Measurements from ENCODE around the gene FIGNL2. TPM values are rescaled to one million over a fixed set of nuclear protein-coding genes. Genes with fewer than 3 reads are reported as not detected.

FIGNL2 gene
- total and polyA plus RNA-seq, 8 donors, result 0.58 to 2.3 (median 1.6) TPM

- Histone ChIP-seq H3K27me3 (peaks cover 4 to 53% of the 10 kb centered on the region in 2 donors), H3K9me3 (no peaks in the 10 kb centered on the region), H3K4me1 (no peaks in the 10 kb centered on the region), H3K36me3 (no peaks in the 10 kb centered on the region), H3K4me3 (no peak overlapping the region), H3K27ac (no peak overlapping the region)
- DNase-seq, result no peak
- ATAC-seq, result no peak
- intact Hi-C loops (cut with DNase I), result no loop called here
- no peak for TF ChIP-seq CTCF (IDR thresholded peaks at IDR 0.05)
Measured at GRCh38 chr12:51839310-51839947, 9.1 kb downstream of the FIGNL2 start.

- DNase-seq (no peak), ATAC-seq (no peak)
- TF ChIP-seq CTCF (IDR thresholded peaks at IDR 0.05), result no peak
- H3K4me1 ChIP-seq, result no peaks in the 10 kb centered on the region
- no peak overlapping the region for H3K27ac ChIP-seq
- peaks cover 0 to 55% of the 10 kb centered on the region in 2 donors for H3K27me3 ChIP-seq
- intact Hi-C loops (cut with DNase I), result no loop called here
- H3K36me3 ChIP-seq, result no peaks in the 10 kb centered on the region
- no peak overlapping the region for H3K4me3 ChIP-seq
- no peaks in the 10 kb centered on the region for H3K9me3 ChIP-seq
Measured at GRCh38 chr12:51838762-51839161, 9.8 kb downstream of the FIGNL2 start.

GRCh38 chr12:51838036-51838435, 10.5 kb downstream of the FIGNL2 start:
- peaks cover 0 to 55% of the 10 kb centered on the region in 2 donors for H3K27me3 ChIP-seq
- H3K27ac ChIP-seq, result no peak overlapping the region
- no peak overlapping the region for H3K4me3 ChIP-seq
- no peaks in the 10 kb centered on the region for H3K9me3 ChIP-seq
- TF ChIP-seq CTCF (IDR thresholded peaks at IDR 0.05), result no peak
- H3K4me1 ChIP-seq, result peaks cover 0 to 4% of the 10 kb centered on the region in 2 donors
- DNase-seq (no peak), ATAC-seq (no peak)
- intact Hi-C loops (cut with DNase I), result no loop called here
- no peaks in the 10 kb centered on the region for H3K36me3 ChIP-seq

GRCh38 chr12:51837286-51837685, 11.2 kb downstream of the FIGNL2 start:
- intact Hi-C loops (cut with DNase I), result no loop called here
- Histone ChIP-seq H3K27ac (no peak overlapping the region), H3K36me3 (no peaks in the 10 kb centered on the region), H3K9me3 (no peaks in the 10 kb centered on the region), H3K4me1 (peaks cover 0 to 12% of the 10 kb centered on the region in 2 donors), H3K27me3 (peaks cover 0 to 54% of the 10 kb centered on the region in 2 donors), H3K4me3 (no peak overlapping the region)
- ATAC-seq, result no peak
- TF ChIP-seq CTCF (IDR thresholded peaks at IDR 0.05), result no peak
- no peak for DNase-seq

- TF ChIP-seq CTCF (IDR thresholded peaks at IDR 0.05), result no peak
- intact Hi-C loops (cut with DNase I), result no loop called here
- Histone ChIP-seq H3K36me3 (no peaks in the 10 kb centered on the region), H3K4me3 (no peak overlapping the region), H3K27me3 (peaks cover 0 to 54% of the 10 kb centered on the region in 2 donors), H3K4me1 (peaks cover 0 to 16% of the 10 kb centered on the region in 2 donors), H3K9me3 (no peaks in the 10 kb centered on the region), H3K27ac (no peak overlapping the region)
- DNase-seq, result no peak
- ATAC-seq, result no peak
Measured at GRCh38 chr12:51836827-51837173, 11.7 kb downstream of the FIGNL2 start.

All from left lung (tissue), 10 donors.